ENCODE results near the gene DGKG. TPM values are rescaled to one million over a fixed set of nuclear protein-coding genes. Genes with fewer than 3 reads are reported as not detected.

DGKG gene
- total and polyA plus RNA-seq, 10 of the 15 experiments (the other 5 are each of a cell fraction or from before 2014, with no cell fraction given), result 0.39 to 6.2 (median 4.7) TPM

DNA sequence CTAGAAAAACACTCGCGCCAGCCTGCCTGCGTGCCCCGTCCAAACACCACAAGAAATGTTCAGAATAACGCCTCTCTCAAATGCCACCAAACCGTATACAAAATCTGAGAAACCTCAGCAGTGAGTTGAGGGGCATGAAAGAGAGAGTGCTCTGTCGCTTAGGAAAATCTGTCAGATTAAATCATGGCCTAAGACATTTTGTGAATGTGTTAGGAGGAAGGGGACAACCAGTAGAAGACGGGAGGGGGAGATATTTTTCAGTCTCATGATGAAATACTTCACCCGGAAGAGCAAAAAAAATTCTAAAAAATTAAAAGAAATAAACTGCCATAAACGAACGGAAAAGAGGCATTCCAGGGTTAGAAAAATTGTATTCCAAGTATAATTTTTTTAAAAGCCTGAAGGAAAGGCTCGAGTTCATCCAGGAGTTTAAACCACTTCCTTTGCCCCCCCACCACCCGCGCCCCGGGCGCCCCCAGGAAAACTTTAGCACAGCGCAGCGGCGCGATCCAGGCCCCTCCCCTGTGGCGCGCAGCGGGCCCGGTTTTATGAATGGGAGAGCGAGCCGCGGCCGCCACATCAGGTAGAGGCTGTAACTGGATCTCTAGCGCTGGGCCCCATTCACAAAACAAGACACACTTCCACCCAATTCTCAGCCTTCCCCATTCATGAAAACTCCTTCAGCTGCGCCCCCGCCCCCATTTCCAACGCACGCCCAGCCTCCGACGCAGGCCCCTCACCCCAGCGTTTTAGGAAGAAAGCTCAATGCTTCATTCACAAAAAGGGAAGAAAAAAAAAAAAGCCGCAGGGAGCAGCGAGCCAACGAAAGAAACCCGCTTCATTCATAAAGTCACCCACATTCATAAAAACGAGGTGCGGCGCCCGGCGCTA lies 254.6 kb downstream of the DGKG start (continued):
- TF ChIP-seq, protein P1, sequence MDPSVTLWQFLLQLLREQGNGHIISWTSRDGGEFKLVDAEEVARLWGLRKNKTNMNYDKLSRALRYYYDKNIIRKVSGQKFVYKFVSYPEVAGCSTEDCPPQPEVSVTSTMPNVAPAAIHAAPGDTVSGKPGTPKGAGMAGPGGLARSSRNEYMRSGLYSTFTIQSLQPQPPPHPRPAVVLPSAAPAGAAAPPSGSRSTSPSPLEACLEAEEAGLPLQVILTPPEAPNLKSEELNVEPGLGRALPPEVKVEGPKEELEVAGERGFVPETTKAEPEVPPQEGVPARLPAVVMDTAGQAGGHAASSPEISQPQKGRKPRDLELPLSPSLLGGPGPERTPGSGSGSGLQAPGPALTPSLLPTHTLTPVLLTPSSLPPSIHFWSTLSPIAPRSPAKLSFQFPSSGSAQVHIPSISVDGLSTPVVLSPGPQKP (IDR thresholded peaks at IDR 0.05; ENCODE audit: low read depth, low read length), result no peak
- TF ChIP-seq ZNF217 (IDR thresholded peaks at IDR 0.05), result no peak

DNA sequence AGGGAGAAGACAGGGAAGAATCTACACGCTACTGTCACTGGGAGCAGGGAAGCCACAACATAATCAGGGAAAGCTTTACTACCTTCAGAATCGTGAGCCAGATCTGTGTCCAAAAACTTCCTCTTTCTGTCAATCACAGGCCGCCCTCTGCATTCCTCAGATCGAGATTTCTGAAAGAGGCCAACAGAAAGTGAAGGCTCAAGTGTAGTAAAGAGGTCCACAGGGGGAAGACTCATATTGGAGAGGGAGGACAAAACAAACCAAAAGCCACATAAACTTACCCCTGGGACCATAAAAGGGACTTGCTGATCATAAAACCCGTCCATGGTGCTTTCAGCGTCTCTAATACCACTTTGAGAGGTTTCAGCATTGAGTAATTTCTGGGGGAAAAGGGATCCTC lies 256.5 kb downstream of the DGKG start:
- RAD21 ChIA-PET (ENCODE audit: unreplicated experiment), result interaction anchor here (1.8 kb wide), 1 partner anchor 150 kb away, joined by 5 read pairs; no protein-coding TSS in a partner anchor
- in situ Hi-C loops (cut with MboI) (no loop called here), intact Hi-C loops (cut with micrococcal nuclease; ENCODE audit: unreplicated experiment) (loop anchor here (5.0 to 10.0 kb wide), 3 partner anchors 47 to 429 kb away; no protein-coding TSS in a partner anchor)
- Histone ChIP-seq H2AFZ (ENCODE audit: control insufficient read depth, low read depth, low read length) (peak overlapping the region; percentile 23), H3K4me3 (no peak overlapping the region), H3K9me3 (replicated peaks; ENCODE audit: control insufficient read depth, insufficient read depth, low read length) (no peaks in the 10 kb centered on the region), H3K36me3 (ENCODE audit: control insufficient read depth in 2 of 2, insufficient read depth in 2 of 2, low read length in 1 of 2) (no peaks in the 10 kb centered on the region), H3K4me1 (ENCODE audit: control insufficient read depth, insufficient read depth, low read length) (peaks cover 19% of the 10 kb centered on the region), H3K4me2 (ENCODE audit: control insufficient read depth, insufficient read depth) (peak overlapping the region; percentile 25; the same call in 1 of the 2 replicates), H3K27me3 (replicated peaks in 1 of 2; ENCODE audit: control insufficient read depth in 2 of 2, insufficient read depth in 2 of 2, low read length in 1 of 2) (peaks cover 0 to 7% of the 10 kb centered on the region in 2 experiments; a peak in 2 of 4 replicates), H3K9ac (ENCODE audit: control insufficient read depth, insufficient read depth, low read length) (no peak overlapping the region), H4K20me1 (ENCODE audit: control insufficient read depth, insufficient read depth) (no peaks in the 10 kb centered on the region), H3K79me2 (ENCODE audit: control insufficient read depth, insufficient read depth, low read length) (no peaks in the 10 kb centered on the region), H3K27ac (ENCODE audit: control insufficient read depth, insufficient read depth) (no peak overlapping the region)
- DNase-seq (ENCODE audit: low read depth, low spot score) (no peak), FAIRE-seq (no peak), ATAC-seq (no peak)
- POLR2A ChIA-PET, result no interaction called here
- no TSS peak for BruUV-seq (replicated peaks)
- 17% methylated on average over 6 of the region's 6 CpGs for WGBS (ENCODE audit: insufficient coverage, insufficient replicate concordance, low lambda C conversion rate, missing lambda C conversion rate)
- CTCF ChIA-PET, result interaction anchor here (0.8 to 1.2 kb wide), 2 partner anchors 136 to 162 kb away, joined by 3 to 5 read pairs; no protein-coding TSS in a partner anchor
- SMC1A ChIA-PET (ENCODE audit: uncharacterized antibody, unreplicated experiment), result interaction anchor here (1.0 to 2.1 kb wide), 3 partner anchors 23 to 102 kb away, joined by 3 to 11 read pairs (median 6); no protein-coding TSS in a partner anchor
- TF ChIP-seq ETV6 (conservative IDR thresholded peaks at IDR 0.05 in 1 of 2, IDR thresholded peaks at IDR 0.05 in 1 of 2; ENCODE audit: borderline replicate concordance in 1 of 2, low read depth in 1 of 2) (no peak), GATAD2B (conservative IDR thresholded peaks at IDR 0.05; ENCODE audit: low read depth) (no peak), MEF2A (IDR thresholded peaks at IDR 0.05; ENCODE audit: insufficient read depth, low read depth, low read length) (no peak), IKZF2 (IDR thresholded peaks at IDR 0.05) (peak; percentile 20 to 23; a peak in 1 of 4 replicates), PAX8 (IDR thresholded peaks at IDR 0.05) (no peak), HDAC2 (IDR thresholded peaks at IDR 0.05) (no peak), BMI1 (IDR thresholded peaks at IDR 0.05; ENCODE audit: borderline replicate concordance) (no peak), EP300 (IDR thresholded peaks at IDR 0.05; ENCODE audit: borderline replicate concordance in 1 of 2, control insufficient read depth in 1 of 2, low read depth in 2 of 2, low read length in 2 of 2) (no peak), YY1 (IDR thresholded peaks at IDR 0.05; ENCODE audit: low read depth, low read length) (no peak)
- TF ChIP-seq, protein P2, sequence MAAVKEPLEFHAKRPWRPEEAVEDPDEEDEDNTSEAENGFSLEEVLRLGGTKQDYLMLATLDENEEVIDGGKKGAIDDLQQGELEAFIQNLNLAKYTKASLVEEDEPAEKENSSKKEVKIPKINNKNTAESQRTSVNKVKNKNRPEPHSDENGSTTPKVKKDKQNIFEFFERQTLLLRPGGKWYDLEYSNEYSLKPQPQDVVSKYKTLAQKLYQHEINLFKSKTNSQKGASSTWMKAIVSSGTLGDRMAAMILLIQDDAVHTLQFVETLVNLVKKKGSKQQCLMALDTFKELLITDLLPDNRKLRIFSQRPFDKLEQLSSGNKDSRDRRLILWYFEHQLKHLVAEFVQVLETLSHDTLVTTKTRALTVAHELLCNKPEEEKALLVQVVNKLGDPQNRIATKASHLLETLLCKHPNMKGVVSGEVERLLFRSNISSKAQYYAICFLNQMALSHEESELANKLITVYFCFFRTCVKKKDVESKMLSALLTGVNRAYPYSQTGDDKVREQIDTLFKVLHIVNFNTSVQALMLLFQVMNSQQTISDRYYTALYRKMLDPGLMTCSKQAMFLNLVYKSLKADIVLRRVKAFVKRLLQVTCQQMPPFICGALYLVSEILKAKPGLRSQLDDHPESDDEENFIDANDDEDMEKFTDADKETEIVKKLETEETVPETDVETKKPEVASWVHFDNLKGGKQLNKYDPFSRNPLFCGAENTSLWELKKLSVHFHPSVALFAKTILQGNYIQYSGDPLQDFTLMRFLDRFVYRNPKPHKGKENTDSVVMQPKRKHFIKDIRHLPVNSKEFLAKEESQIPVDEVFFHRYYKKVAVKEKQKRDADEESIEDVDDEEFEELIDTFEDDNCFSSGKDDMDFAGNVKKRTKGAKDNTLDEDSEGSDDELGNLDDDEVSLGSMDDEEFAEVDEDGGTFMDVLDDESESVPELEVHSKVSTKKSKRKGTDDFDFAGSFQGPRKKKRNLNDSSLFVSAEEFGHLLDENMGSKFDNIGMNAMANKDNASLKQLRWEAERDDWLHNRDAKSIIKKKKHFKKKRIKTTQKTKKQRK (IDR thresholded peaks at IDR 0.05; ENCODE audit: low read depth, low read length), result no peak
- TF ChIP-seq, protein P3, sequence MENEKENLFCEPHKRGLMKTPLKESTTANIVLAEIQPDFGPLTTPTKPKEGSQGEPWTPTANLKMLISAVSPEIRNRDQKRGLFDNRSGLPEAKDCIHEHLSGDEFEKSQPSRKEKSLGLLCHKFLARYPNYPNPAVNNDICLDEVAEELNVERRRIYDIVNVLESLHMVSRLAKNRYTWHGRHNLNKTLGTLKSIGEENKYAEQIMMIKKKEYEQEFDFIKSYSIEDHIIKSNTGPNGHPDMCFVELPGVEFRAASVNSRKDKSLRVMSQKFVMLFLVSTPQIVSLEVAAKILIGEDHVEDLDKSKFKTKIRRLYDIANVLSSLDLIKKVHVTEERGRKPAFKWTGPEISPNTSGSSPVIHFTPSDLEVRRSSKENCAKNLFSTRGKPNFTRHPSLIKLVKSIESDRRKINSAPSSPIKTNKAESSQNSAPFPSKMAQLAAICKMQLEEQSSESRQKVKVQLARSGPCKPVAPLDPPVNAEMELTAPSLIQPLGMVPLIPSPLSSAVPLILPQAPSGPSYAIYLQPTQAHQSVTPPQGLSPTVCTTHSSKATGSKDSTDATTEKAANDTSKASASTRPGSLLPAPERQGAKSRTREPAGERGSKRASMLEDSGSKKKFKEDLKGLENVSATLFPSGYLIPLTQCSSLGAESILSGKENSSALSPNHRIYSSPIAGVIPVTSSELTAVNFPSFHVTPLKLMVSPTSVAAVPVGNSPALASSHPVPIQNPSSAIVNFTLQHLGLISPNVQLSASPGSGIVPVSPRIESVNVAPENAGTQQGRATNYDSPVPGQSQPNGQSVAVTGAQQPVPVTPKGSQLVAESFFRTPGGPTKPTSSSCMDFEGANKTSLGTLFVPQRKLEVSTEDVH (IDR thresholded peaks at IDR 0.05; ENCODE audit: low read depth, partially characterized antibody), result no peak
